TTC549 (cell line): ENCODE results near the gene NUP210.

Experiments
- FAIRE-seq: peaks from 2 replicates; lab custom pipeline; 2012; peaks lifted over from hg19 to GRCh38; lab: Jason Lieb, UNC

Gene NUP210

GRCh38 chr3:13348100-13348499 lies 72.0 kb downstream of the NUP210 start:
- FAIRE-seq = no peak

GRCh38 chr3:13347390-13347950 lies 72.7 kb downstream of the NUP210 start:
- FAIRE-seq = no peak

- FAIRE-seq = no peak
Measured at GRCh38 chr3:13346481-13347389, 73.4 kb downstream of the NUP210 start.

GRCh38 chr3:13345772-13346171 lies 74.3 kb downstream of the NUP210 start:
- no peak for FAIRE-seq

- no peak for FAIRE-seq
Measured at GRCh38 chr3:13345284-13345683, 74.8 kb downstream of the NUP210 start.

- no peak for FAIRE-seq
Measured at GRCh38 chr3:13344663-13345062, 75.5 kb downstream of the NUP210 start.

GRCh38 chr3:13343601-13344000 lies 76.5 kb downstream of the NUP210 start:
- FAIRE-seq = no peak

- no peak for FAIRE-seq
Measured at GRCh38 chr3:13341229-13341905, 78.8 kb downstream of the NUP210 start.

- FAIRE-seq = no peak
Measured at GRCh38 chr3:13339833-13340232, 80.3 kb downstream of the NUP210 start.

GRCh38 chr3:13338996-13339395 lies 81.1 kb downstream of the NUP210 start:
- no peak for FAIRE-seq

GRCh38 chr3:13338231-13338630 lies 81.9 kb downstream of the NUP210 start:
- no peak for FAIRE-seq

GRCh38 chr3:13336592-13336991 lies 83.5 kb downstream of the NUP210 start:
- no peak for FAIRE-seq

- FAIRE-seq = no peak
Measured at GRCh38 chr3:13335503-13335902, 84.6 kb downstream of the NUP210 start.

GRCh38 chr3:13335059-13335458 lies 85.1 kb downstream of the NUP210 start:
- no peak for FAIRE-seq

GRCh38 chr3:13333236-13333897 lies 86.8 kb downstream of the NUP210 start:
- no peak for FAIRE-seq

GRCh38 chr3:13332740-13333139 lies 87.4 kb downstream of the NUP210 start:
- no peak for FAIRE-seq

- FAIRE-seq = no peak
Measured at GRCh38 chr3:13332158-13332557, 88.0 kb downstream of the NUP210 start.

- no peak for FAIRE-seq
Measured at GRCh38 chr3:13329746-13330145, 90.4 kb downstream of the NUP210 start.

- no peak for FAIRE-seq
Measured at GRCh38 chr3:13325892-13326443, 94.2 kb downstream of the NUP210 start.

GRCh38 chr3:13324835-13325501 lies 95.2 kb downstream of the NUP210 start:
- FAIRE-seq = no peak

GRCh38 chr3:13323822-13324221 lies 96.3 kb downstream of the NUP210 start:
- FAIRE-seq = no peak

- FAIRE-seq = no peak
Measured at GRCh38 chr3:13322324-13322723, 97.8 kb downstream of the NUP210 start.
